ENCODE data around the gene CTSS.

CTSS gene

GRCh38 chr1:150696590-150696989, 69.0 kb downstream of the CTSS start:
- DNase-seq = peak; percentile 33

- peak; percentile 11 for DNase-seq
Observed at GRCh38 chr1:150696162-150696561, 69.4 kb downstream of the CTSS start.

GRCh38 chr1:150695561-150695960, 70.0 kb downstream of the CTSS start:
- DNase-seq = no peak

- no peak for DNase-seq
Observed at GRCh38 chr1:150692720-150693119, 72.9 kb downstream of the CTSS start.

- no peak for DNase-seq
Observed at GRCh38 chr1:150688763-150689162, 76.8 kb downstream of the CTSS start.

- no peak for DNase-seq
Observed at GRCh38 chr1:150686275-150686674, 79.3 kb downstream of the CTSS start.

GRCh38 chr1:150683914-150684313, 81.7 kb downstream of the CTSS start:
- DNase-seq = no peak

Data from NCI-H69 (cell line).